GM19035 (cell line): ENCODE results near the gene NAT16.
A peak's percentile ranks its signal among the peaks of the same experiment; 100 is the strongest.
"Not testable (repeated sequence)": the region's sequence is repeated elsewhere in the genome, so short reads cannot be mapped to it uniquely, and the experiment has no call there.

ENCODE experiments used
- ATAC-seq: cut with Tn5 transposase; IDR thresholded peaks from one replicate; pipeline ENCODE4 v1.9.1; 2021; ENCODE audit not compliant: unreplicated experiment

The NAT16 gene

DNA sequence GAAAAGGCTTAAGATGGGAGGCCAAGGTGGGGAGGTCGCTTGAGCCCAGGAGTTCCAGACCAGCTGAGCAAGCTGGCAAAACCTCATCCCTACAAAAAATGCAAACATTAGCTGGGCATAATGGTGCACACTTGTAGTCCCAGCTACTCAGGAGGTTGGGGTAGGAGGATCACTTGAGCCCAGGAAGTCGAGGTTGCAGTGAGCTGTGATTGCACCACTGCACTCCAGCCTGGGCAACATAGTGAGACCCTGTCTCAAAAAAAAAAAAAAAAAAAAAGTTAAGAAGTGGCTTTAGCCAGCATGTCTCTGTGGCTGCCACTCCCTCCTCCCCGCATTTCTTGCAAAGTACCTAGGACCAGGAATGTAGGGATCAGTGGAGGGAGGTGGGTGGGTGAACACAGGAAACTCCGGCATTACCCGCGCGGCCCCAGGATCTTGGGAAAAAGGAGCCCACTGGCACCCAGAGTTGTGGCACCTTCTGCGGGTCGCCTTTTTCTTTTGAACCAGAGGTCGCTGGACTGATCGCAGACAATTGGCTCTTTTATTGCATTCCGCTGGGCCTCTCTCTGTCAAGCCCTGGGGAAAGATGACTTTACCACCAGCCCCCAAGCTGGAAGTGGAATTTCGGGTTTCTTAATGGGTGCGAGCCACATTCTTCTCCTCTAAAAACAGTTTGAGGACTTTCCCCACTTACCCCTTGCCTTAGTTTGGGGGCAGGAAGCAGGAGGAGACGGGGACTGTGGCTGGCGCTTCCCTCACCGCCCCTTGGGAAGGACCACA, 18.2 kb downstream of the NAT16 start:
- ATAC-seq = no peak

DNA sequence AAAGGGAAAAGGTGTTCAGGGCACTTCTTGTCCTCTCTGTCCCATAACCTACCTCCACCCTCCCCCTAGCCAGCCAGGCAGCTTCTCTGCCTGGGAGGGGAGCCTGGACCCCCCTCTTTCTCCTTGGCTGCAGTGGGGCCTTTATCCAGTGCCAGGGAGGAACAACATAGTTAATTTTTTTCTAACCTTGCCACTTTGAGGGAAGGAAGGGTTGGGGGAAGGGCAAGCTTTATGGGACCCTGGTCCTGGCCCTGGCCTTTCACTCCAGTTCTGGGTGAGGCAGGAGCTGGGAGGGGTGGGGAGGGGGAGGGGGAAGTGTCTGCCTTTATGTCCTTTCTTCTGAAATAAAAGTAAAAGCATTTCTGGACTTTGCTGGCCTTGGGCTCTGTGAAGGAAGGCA, 19.2 kb downstream of the NAT16 start:
- no peak for ATAC-seq

DNA sequence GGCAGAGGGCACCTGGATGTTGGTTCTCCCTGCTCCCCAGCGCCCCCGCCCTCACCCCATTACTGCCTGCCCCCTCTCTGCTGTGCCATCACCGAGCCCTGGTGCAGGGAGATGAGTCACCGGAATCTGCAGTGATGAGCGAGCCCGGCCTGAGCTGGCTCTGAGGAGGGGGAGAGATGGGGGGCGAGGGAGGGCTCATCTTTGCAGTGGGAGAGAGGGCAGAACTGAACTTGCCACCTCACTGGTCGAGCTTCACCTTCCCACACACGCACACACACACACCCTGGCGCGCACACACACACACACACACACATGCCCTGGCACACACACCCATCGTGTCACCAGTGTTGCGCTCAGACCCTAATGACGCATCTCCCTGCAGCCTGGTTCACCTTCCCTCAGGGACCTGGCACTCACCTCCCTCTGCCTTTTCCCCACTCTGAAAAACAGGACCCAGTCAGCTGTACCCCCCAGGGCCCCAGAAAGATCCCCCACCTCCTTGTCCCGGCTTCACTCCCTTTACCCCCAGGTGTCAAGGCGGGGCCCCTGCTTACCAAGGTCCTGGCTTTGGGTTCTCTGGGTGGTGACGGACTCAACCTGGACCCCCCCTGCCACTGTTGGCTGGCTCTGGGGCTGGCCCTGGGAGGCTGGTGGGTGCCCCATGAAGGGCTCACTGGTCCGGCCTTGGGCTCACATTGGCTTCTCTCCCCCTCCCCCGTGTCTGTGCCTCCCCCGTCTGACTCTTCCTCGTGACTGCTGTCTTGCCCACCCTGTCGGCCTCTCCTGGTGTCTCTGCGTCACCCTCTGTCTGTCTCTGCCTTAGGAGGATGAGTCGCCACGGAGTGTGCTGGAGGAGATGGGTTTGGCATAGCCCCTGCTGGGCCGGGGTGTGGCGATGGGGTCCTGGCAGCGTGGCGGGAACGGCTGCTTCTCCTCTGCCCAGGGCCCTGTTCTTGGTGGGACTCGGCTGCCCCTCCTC, 20.1 kb downstream of the NAT16 start:
- no peak for ATAC-seq

DNA sequence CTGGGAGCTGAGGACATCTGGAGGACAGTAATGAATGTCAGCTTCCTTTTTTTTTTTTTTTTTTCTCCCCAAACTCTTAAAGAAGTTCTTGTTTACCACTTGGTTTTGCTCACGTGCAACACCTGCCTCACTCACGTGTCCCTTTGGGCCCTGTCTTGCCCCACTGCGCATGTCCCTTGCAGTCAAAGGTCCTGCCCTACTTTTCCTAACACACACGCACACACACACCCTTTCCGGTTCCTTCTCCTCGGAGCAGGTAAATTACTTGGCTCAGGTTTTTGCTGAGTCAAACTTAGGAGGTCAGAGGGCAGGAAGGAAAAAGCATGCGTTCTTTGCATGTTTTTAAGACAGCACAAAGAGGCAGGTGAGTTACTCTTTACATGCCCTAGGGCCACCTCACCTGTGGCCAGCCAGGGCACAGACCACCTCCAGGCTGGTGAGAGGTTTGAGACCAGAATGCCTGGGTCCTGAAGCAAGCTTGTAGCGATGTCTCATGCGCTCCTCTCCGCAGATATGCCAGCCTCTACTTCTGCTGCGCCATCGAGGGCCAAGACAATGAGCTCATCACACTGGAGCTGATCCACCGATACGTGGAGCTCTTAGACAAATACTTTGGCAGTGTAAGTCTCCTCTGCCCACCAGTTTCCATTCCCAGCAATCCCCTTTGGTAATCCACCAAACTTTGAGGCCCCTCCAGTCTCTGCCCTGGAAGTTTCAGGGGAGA, 23.1 kb downstream of the NAT16 start:
- no peak for ATAC-seq

DNA sequence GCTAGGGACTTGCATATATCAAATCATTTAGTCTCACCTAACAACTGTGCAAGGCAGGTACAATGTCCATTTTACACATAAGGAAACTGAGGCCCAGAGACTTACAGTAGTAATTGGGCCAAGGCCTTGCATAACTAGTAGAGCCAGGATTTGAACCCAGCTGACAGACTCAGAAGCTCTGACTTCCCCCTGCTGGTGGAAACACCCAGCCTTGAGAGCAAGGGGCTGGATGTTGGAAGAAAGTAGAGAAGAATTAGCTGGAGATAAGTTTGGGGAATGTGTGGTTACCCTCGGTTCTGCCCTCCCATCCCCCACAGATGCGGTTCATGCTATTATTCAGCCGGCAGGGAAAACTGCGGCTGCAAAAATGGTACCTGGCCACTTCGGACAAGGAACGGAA, 23.8 kb downstream of the NAT16 start:
- no peak for ATAC-seq

DNA sequence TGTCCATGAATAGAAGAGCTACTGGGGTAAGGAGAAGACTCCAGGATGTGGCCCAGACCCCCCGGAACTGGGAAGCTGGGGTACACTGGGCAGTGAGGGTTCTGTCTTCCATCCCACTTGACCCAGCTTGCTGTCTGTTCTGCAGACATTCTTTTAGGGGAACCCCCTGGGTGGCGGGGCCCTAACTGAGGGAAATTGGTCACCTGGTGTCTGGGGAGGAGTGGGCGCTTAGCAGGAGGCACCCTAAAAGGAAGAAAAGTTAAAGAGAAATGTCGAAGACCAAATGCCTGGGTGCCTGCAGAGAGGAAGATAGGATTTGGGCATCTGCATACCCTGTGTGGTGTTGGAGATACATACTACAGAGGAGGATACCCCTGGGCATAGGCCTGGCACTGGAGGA, 24.8 kb downstream of the NAT16 start:
- no peak for ATAC-seq

DNA sequence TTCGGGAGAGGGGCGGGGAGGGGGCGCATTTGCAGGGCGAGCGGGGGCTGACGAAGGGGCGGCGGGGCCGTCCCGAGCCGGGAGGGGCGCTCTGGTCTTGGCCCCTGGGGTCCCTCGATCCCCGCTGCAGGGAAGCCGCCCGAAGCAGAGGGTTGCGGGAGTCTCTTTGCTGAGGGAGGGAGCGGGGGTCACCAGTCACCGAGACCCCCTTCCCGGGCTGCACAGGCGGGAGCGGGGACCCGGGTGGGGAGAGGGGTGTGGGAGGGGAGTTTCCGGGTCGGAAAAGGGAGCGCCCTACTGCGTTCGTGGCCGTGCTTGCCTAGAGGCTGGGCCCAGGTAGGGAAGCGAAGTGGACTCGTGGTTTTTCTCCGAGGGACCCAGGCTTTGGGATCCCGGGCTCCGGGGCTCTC, 25.4 kb downstream of the NAT16 start:
- peak; percentile 28 for ATAC-seq

DNA sequence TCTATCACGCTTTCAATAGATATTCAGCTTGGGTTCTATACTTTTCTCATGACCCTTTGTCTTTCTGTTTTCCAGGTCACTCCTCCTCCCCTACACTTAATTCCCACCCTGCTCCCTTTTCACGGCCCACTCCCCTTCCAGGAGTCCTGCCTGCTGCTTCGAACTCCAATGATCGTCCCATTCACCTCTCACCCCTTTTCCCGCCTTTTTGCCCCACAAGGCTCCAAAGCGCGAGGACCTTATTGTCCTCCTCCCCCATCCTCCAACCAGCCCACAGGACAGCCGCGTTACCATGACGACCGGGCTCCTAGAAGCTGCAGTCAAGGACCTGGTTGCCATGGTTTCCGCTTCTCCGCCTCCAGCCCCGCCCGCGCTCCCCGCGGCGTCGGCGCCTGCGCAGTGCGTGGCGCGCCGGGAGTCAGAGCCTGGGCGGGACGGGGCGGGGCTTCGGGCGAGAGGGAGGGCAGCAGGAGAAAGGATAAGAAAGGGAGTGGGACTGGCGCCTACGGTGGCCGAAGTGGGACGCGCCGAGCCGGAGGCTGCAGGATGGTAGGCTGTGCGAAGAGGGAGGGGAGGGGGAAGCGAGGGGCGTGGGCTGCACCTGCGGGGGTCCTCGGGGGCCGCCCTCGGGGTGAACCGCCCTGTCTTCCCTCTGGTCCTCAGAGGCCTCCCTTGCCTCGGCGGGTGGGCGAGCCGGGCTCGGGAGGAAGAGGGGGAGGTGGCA, 26.0 kb downstream of the NAT16 start, which contains the start of gene AP1S1:
Gene AP1S1, plus strand, starts transcription at position 508 of the 724 bp plus-strand sequence. Its CDS starts 39 bp downstream, at position 547.
- ATAC-seq = peak; percentile 76

DNA sequence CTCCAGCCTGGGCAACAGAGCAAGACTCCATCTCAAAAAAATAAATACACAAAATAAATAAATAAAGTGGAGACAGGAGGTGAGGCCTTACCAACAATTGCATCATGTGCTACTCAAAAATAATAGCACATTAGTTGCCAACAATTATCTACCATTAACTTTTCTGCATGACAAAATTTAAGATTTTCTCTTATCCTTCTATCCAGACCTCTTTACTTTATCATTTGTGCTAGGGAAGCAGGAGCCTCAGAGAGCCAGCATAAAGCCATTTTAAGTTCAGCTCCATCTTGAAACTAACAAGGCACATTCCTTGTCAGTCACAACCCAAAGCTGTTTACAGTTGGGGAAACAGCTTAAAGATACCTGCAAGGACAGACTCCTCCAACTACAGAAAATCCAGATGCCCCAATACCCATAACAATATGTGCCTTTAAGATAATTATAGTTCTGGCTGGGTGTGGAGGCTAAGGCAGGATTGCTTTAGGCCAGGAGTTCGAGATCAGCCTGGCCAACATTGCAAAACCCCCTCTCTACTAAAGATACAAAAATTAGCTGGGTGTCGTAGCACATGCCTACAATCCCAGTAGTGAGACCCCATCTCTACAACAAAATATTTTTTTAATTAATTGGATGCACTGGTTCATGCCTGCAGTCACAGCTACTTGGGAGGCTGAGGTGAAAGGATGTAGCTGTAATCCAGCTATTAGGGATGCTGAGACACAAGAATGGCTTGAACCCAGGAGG, 28.0 kb downstream of the NAT16 start:
- no peak for ATAC-seq

DNA sequence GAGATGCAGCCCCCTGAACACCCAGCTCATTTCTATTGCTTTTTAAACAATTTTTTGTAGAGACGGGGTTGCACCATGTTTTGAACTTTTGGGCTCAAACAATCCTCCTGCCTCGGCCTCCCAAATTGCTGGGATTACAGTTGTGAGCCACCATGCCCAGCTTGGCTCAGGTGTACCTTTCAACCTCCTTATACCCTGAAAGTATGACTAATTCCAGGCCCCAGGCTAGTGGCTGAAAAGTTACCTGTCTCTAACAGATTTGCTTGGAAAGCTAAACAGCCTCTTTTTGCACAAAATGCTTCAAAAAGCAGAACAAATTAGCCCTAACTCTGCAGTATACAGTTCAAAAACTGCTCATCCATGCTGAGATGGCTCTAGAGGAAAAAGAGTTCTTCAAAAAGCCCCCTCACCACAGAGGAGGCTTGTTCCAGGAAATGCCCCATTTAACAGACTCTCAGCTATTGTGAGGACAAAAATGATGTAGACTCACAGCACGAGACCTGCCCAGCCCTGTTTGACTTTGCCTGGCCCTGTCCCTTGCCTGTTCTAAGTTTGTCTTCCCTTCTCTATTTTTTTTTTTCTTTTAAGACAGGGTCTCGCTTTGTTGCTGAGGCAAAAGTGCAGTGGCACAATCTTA, 39.2 kb downstream of the NAT16 start:
- ATAC-seq = no peak

DNA sequence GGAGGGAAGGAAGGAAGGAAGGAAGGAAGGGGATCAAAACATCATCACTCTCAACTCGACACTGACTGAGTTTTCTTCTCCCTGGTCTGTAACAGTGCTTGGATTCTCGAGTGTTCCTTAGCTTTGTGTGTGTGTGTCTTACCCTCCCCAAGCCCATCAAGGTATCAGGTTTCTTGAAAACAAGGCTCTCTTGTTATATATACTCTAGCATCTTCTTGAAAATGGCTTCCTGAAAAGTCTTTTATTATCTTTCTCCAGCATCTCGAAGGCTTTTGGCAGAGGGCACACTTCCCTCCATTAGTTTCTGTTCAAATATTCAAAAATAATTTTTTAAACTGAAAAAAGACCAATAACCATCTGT, 39.8 kb downstream of the NAT16 start:
- no peak for ATAC-seq

DNA sequence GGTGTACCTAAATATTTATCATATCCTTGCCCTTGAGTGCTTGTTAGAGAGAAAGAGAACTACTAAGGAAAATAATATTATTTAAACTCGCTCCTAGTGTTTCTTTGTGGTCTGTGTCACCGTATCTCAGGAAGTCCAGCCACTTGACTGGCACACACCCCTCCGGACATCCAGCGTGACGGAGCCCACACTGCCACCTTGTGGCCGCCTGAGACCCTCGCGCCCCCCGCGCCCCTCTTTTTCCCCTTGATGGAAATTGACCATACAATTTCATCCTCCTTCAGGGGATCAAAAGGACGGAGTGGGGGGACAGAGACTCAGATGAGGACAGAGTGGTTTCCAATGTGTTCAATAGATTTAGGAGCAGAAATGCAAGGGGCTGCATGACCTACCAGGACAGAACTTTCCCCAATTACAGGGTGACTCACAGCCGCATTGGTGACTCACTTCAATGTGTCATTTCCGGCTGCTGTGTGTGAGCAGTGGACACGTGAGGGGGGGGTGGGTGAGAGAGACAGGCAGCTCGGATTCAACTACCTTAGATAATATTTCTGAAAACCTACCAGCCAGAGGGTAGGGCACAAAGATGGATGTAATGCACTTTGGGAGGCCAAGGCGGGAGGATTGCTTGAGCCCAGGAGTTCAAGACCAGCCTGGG, 41.8 kb downstream of the NAT16 start:
- peak; percentile 80 for ATAC-seq

DNA sequence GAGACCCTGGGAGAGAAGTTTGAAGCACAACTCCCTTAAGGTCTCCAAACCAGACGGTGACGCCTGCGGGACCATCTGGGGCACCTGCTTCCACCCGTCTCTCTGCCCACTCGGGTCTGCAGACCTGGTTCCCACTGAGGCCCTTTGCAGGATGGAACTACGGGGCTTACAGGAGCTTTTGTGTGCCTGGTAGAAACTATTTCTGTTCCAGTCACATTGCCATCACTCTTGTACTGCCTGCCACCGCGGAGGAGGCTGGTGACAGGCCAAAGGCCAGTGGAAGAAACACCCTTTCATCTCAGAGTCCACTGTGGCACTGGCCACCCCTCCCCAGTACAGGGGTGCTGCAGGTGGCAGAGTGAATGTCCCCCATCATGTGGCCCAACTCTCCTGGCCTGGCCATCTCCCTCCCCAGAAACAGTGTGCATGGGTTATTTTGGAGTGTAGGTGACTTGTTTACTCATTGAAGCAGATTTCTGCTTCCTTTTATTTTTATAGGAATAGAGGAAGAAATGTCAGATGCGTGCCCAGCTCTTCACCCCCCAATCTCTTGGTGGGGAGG, 42.4 kb downstream of the NAT16 start:
- ATAC-seq = no peak

DNA sequence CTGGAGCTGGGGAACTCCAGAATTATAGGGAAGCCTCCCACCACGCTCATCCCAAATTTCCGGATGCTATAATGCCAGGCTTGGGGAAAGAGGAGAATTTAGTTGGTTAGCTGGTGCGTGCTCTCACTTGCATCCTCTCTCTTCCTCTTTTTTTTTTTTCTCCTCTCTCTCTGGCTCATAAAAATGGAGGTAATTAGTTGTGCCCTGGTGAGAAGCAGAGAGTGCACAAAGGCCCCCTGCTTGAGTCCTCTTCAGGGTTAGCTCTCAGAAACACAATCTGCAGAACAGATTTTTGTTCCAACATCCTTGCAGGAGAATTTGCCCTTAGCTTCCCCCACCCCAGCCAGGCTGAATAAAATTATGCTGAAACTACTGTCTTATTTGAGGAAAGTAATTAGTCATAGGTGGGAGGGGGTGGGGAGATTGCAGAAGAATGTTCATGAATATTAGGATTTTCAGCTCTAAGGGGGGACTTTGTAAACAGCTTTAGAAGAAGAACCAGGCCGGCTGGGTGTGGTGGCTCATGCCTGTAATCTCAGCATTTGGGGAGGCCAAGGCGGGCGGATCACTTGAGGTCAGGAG, 45.6 kb downstream of the NAT16 start:
- no peak for ATAC-seq

DNA sequence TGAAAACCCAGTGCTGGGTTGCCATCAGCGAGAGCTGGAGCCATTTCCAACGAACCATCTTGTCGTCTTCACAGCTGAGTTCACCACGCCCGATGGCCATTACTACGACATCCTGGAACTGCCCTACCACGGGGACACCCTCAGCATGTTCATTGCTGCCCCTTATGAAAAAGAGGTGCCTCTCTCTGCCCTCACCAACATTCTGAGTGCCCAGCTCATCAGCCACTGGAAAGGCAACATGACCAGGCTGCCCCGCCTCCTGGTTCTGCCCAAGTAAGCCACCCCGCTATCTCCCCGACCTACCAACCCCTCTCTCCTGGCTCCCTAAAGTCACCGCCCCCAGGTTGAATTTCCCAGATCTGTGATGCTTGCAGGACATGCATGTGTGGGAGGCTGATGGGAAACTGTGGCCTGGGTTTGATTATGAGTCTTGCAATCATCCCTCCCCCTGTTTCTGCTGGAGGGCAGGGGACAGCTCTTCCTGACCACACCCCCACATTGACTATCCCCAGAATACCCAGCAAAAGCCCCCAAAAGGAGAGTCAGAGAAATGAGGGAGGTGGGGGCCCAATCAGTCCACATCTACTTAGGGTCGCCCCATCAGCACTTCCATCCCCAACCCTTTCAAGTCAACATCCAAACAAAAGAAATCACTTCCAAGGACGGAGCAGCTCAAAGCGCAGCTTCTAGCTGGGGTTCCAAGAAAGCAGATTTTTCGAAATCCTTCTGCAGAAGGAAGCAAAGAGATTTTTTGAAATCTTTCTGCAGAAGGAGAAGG, 46.3 kb downstream of the NAT16 start:
- no peak for ATAC-seq

DNA sequence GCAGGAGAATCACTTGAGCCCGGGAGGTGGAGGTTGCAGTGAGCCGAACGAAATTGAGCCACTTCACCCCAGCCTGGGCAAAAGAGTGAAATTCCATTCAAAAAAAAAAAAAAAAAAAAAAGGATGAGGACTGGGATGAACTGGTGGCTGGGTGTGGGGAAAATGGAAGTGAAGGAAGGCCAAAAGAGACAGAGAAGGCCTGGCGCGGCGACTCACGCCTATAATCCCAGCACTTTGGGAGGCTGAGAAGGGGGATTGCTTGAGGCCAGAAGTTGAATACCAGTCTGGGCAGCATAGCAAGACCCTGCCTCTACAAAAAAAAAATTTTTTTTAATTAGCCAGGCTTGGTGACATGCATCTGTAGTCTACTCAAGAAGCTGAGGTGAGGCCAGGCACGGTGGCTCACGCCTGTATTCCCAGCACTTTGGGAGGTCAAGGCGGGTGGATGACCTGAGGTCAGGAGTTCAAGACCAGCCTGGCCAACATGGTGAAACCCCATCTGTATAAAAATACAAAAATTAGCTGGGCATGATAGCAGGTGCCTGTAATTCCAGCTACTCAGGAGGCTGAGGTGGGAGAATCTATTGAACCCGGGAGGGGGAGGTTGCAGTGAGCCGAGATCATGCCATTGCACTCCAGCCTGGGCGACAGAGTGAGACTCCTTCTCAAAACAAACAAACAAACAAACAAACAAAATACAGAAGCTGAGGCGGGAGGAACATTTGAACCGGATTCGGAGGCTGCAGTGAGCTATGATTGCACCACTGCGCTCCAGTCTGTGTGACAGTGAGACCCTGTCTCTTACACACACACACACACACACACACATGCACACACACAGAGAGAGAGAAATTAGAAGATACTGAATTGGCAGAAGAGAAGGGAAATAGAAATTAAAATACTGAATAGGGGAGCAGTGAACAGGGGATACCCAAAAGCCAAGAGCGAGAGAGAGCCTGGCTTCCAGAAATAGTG, 47.2 kb downstream of the NAT16 start:
- not testable (repeated sequence) for ATAC-seq
